SJCRH30 (cell line): Measurements from ENCODE around the gene MBOAT2. TPM values are rescaled to one million over a fixed set of nuclear protein-coding genes. Genes with fewer than 3 reads are reported as not detected.

Experiments
- DNase-seq, 2 experiments: peaks; one replicate each; pipeline ENCODE4 v3.0.0-alpha.2; 2015 to 2020
- H3K27ac ChIP-seq: fragments of 250-450 bp; sonication (Bioruptor Pico); 2 replicates; pipeline ENCODE4 v1.5.1; 2020; ENCODE audit warnings: mild to moderate bottlenecking, moderate library complexity
- H3K27me3 ChIP-seq: fragments of 250-450 bp; sonication (Bioruptor Pico); 2 replicates; pipeline ENCODE4 v1.5.1; 2020; ENCODE audit warnings: mild to moderate bottlenecking, moderate library complexity
- H3K36me3 ChIP-seq: fragments of 250-450 bp; sonication (Bioruptor Pico); 2 replicates; pipeline ENCODE4 v1.5.1; 2020; ENCODE audit warnings: mild to moderate bottlenecking, moderate library complexity
- H3K4me1 ChIP-seq: fragments of 250-450 bp; sonication (Bioruptor Pico); 2 replicates; pipeline ENCODE4 v1.5.1; 2020; ENCODE audit warnings: mild to moderate bottlenecking, moderate library complexity
- H3K4me3 ChIP-seq: fragments of 250-450 bp; sonication (Bioruptor Pico); 2 replicates; pipeline ENCODE4 v1.5.1; 2020; ENCODE audit warnings: mild to moderate bottlenecking, moderate library complexity
- H3K9me3 ChIP-seq: fragments of 250-450 bp; sonication (Bioruptor Pico); replicated peaks from 2 replicates; pipeline ENCODE4 v1.5.1; 2020; ENCODE audit warnings: mild to moderate bottlenecking, moderate library complexity
- total RNA-seq: library from RNA; depleted of rRNA; stranded (reverse); fragments of >200 nt; shearing (Covaris generic); gene quantifications from 2 replicates; pipeline ENCODE4 v1.2.3, GENCODE V29; 2014

MBOAT2 gene
- total RNA-seq, 1 experiment from 2014 or later: 36.0 TPM

DNA sequence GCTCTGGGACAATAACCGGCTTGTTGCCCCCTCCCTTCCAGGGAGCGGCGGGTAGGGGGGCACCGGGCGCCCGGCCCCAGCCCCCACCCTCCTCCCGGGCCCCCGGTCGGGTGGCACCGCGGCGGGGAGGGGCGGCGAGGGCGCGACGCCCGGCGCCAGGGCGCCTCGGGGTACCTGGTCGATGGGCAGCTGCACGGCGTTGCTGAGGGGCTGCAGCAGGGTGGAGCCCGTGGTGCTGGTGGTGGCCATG, 193 bp downstream of the MBOAT2 start:
- no peak for DNase-seq
- H3K9me3 ChIP-seq: peaks cover 5% of the 10 kb centered on the region
- no peaks in the 10 kb centered on the region for H3K27me3 ChIP-seq
- peaks cover 11% of the 10 kb centered on the region for H3K4me1 ChIP-seq
- H3K4me3 ChIP-seq: peak overlapping the region; percentile 75
- no peaks in the 10 kb centered on the region for H3K36me3 ChIP-seq
- H3K27ac ChIP-seq: no peak overlapping the region

DNA sequence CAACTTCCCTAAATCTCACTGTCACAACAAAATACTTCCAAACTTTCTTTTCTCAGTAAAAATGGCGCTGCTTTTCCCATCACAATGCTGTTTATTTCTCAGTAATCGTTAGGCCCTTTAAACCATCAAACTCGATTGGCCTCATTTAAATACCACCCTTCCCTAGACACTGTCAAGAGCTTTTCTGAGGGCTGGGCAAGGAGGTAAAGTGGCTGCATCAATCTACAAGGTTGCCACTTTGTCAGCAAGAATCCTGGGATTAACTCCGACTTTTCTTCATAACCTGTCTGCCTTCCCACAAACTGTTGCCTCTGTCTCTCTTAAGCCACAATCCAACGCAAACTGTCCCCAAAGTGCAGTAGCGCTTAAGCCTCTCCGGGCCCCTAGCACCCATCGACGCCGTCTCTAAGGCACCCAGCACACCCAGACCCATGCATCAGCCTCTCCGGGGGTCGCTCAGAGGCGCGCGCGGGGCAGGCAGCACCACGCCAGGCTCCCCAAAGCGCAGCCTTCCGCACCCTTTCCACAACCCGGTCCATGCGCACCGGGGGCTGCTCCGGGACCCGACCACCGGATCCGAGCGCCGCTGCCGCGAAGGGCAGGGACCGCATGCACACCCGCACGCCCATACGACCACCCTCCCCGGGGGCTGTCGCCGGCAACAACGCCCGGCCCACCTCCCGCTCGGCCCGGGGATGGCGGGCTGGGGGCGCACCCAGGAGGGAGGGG, 683 bp downstream of the MBOAT2 start:
- Histone ChIP-seq H3K27ac (no peak overlapping the region), H3K36me3 (no peaks in the 10 kb centered on the region)
- peak; percentile 19 to 46 for DNase-seq

GRCh38 chr2:9002313-9002636, 1.2 kb downstream of the MBOAT2 start:
- Histone ChIP-seq H3K4me1 (peaks cover 11% of the 10 kb centered on the region), H3K4me3 (peak overlapping the region; percentile 75), H3K36me3 (no peaks in the 10 kb centered on the region), H3K9me3 (peaks cover 5% of the 10 kb centered on the region), H3K27ac (no peak overlapping the region), H3K27me3 (no peaks in the 10 kb centered on the region)
- DNase-seq: no peak

More for the DNA sequence above, 683 bp downstream of the MBOAT2 start:
- Histone ChIP-seq H3K4me1 (peaks cover 11% of the 10 kb centered on the region), H3K27me3 (no peaks in the 10 kb centered on the region), H3K9me3 (peaks cover 5% of the 10 kb centered on the region), H3K4me3 (peak overlapping the region; percentile 75)

DNA sequence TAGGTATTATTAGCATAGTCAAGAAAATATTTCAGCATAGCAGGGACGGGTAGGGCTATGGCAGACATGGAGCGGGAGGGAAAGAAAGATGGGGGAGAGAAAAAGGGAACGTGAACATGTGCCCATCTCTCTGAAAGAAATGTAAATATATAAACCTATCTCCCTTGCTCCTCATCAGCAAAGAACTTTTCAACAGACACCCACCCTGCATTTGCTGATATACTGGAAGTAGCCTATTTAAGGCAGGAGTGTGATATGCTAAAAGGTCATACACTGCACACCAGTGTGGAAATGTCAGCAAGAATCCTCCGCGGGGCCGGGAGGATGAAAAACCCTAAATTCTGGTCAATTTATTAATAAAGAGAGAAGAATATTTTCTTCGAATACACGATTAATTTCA, 1.7 kb downstream of the MBOAT2 start:
- H3K4me1 ChIP-seq: peaks cover 11% of the 10 kb centered on the region
- no peak overlapping the region for H3K4me3 ChIP-seq
- no peaks in the 10 kb centered on the region for H3K27me3 ChIP-seq
- no peak for DNase-seq
- H3K36me3 ChIP-seq: no peaks in the 10 kb centered on the region
- peaks cover 5% of the 10 kb centered on the region for H3K9me3 ChIP-seq
- H3K27ac ChIP-seq: no peak overlapping the region

GRCh38 chr2:9001229-9001628, 2.3 kb downstream of the MBOAT2 start:
- no peaks in the 10 kb centered on the region for H3K27me3 ChIP-seq
- no peak overlapping the region for H3K27ac ChIP-seq
- H3K9me3 ChIP-seq: peaks cover 5% of the 10 kb centered on the region
- peaks cover 11% of the 10 kb centered on the region for H3K4me1 ChIP-seq
- no peak for DNase-seq
- H3K36me3 ChIP-seq: no peaks in the 10 kb centered on the region
- H3K4me3 ChIP-seq: no peak overlapping the region

DNA sequence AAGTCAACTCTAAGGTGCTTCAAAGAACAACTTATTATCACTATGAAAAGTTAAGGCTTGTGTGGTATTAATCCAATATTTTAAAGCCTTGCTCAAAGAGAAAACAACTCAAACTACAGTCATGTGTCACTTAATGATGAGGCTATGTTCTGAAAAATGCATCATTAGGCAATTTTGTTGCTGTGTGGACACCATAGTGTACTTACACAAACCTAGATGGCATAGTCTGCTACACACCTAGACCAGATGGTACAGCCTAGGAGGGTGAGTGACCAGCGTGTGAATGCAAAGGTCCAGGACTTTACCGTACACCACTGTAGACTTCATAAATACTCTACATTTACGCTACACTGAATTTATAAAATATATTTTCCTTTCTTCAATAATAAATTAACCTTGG, 3.0 kb downstream of the MBOAT2 start:
- no peak for DNase-seq
- Histone ChIP-seq H3K27ac (no peak overlapping the region), H3K27me3 (no peaks in the 10 kb centered on the region), H3K4me3 (no peak overlapping the region), H3K4me1 (peaks cover 11% of the 10 kb centered on the region), H3K9me3 (peaks cover 5% of the 10 kb centered on the region), H3K36me3 (no peaks in the 10 kb centered on the region)

GRCh38 chr2:8999797-9000196, 3.7 kb downstream of the MBOAT2 start:
- Histone ChIP-seq H3K27me3 (no peaks in the 10 kb centered on the region), H3K4me1 (peaks cover 9% of the 10 kb centered on the region), H3K36me3 (no peaks in the 10 kb centered on the region), H3K4me3 (no peak overlapping the region), H3K9me3 (peaks cover 3% of the 10 kb centered on the region), H3K27ac (no peak overlapping the region)
- DNase-seq: no peak

DNA sequence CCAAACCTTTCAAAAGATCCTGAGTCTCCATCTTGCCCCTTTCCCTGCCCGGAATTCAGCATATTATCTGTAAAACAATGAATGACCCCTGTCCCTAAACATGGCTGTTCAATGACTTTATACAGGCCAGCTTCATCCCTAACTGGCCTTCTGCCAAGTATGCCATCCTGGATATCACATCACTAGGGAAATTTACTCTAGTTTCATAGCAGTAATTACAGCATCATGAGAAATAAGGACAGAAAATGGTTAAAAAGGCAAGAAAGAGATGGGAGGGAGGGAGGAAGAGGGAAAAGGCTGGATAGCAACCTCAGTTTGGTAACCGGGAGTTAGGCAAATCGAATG, 4.4 kb downstream of the MBOAT2 start:
- no peaks in the 10 kb centered on the region for H3K9me3 ChIP-seq
- peaks cover 5% of the 10 kb centered on the region for H3K4me1 ChIP-seq
- no peaks in the 10 kb centered on the region for H3K27me3 ChIP-seq
- no peaks in the 10 kb centered on the region for H3K36me3 ChIP-seq
- peak in 1 of 2 experiments; percentile 41 for DNase-seq
- H3K27ac ChIP-seq: no peak overlapping the region
- H3K4me3 ChIP-seq: no peak overlapping the region

GRCh38 chr2:8998418-8999101, 4.9 kb downstream of the MBOAT2 start:
- Histone ChIP-seq H3K27ac (no peak overlapping the region), H3K36me3 (no peaks in the 10 kb centered on the region)

DNA sequence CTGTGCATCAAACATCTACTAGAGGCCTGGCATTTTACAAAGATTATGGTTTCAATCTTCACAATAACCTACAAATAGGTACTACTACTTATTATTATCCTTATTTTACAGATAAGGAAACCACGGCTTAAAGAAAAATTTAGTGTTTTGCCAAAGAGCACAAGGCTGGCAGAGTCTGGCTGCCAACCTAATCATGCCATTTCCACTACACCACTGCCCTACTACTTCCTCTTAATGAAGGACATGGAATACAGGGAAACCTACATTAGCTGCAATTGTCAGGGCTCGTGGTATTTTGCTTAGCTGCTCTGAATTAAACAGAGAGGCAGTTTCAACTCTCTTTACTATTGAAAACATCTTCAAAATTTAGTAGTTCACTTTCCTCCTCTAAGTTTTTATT, 5.9 kb downstream of the MBOAT2 start:
- Histone ChIP-seq H3K27ac (no peak overlapping the region), H3K9me3 (no peaks in the 10 kb centered on the region), H3K36me3 (no peaks in the 10 kb centered on the region), H3K4me1 (peaks cover 5% of the 10 kb centered on the region), H3K27me3 (no peaks in the 10 kb centered on the region), H3K4me3 (no peak overlapping the region)
- DNase-seq: no peak

More at GRCh38 chr2:8998418-8999101, 4.9 kb downstream of the MBOAT2 start:
- no peaks in the 10 kb centered on the region for H3K9me3 ChIP-seq
- no peaks in the 10 kb centered on the region for H3K27me3 ChIP-seq
- H3K4me1 ChIP-seq: peaks cover 5% of the 10 kb centered on the region
- H3K4me3 ChIP-seq: no peak overlapping the region
- no peak for DNase-seq

GRCh38 chr2:8997108-8997507, 6.4 kb downstream of the MBOAT2 start:
- Histone ChIP-seq H3K4me1 (peaks cover 3% of the 10 kb centered on the region), H3K27me3 (no peaks in the 10 kb centered on the region), H3K4me3 (no peak overlapping the region), H3K36me3 (no peaks in the 10 kb centered on the region), H3K27ac (no peak overlapping the region), H3K9me3 (no peaks in the 10 kb centered on the region)
- DNase-seq: no peak

DNA sequence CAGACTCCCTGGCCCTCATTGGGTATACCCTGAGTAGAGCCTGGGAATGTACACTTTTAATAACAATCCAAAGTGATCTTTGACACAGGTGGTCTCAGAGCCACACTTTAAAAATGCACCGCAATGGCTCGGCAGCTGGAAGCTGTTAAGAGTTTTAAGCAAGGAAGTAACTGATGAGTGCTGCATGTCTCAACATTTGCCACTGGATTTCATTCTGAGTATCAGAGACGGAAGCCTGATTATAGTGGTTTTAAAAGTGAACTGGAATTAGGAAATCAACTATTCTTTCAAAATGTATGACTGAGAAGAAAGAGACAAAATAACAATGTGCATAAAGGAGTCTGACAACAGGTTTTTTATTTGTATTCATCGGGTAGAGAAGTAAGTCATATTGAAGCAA, 7.5 kb downstream of the MBOAT2 start:
- no peak overlapping the region for H3K27ac ChIP-seq

GRCh38 chr2:8994386-8994785, 9.1 kb downstream of the MBOAT2 start:
- H3K4me3 ChIP-seq: no peak overlapping the region
- no peaks in the 10 kb centered on the region for H3K9me3 ChIP-seq
- H3K27me3 ChIP-seq: no peaks in the 10 kb centered on the region
- H3K4me1 ChIP-seq: no peaks in the 10 kb centered on the region
- H3K27ac ChIP-seq: no peak overlapping the region
- H3K36me3 ChIP-seq: no peaks in the 10 kb centered on the region
- no peak for DNase-seq

More for the DNA sequence above, 7.5 kb downstream of the MBOAT2 start:
- H3K9me3 ChIP-seq: no peaks in the 10 kb centered on the region
- H3K4me1 ChIP-seq: no peaks in the 10 kb centered on the region
- H3K4me3 ChIP-seq: no peak overlapping the region
- no peaks in the 10 kb centered on the region for H3K36me3 ChIP-seq
- no peak for DNase-seq
- no peaks in the 10 kb centered on the region for H3K27me3 ChIP-seq

- Histone ChIP-seq H3K27ac (no peak overlapping the region), H3K4me1 (no peaks in the 10 kb centered on the region), H3K36me3 (no peaks in the 10 kb centered on the region), H3K9me3 (no peaks in the 10 kb centered on the region), H3K4me3 (no peak overlapping the region), H3K27me3 (no peaks in the 10 kb centered on the region)
- DNase-seq: no peak
Measured at GRCh38 chr2:8993902-8994278, 9.6 kb downstream of the MBOAT2 start.

DNA sequence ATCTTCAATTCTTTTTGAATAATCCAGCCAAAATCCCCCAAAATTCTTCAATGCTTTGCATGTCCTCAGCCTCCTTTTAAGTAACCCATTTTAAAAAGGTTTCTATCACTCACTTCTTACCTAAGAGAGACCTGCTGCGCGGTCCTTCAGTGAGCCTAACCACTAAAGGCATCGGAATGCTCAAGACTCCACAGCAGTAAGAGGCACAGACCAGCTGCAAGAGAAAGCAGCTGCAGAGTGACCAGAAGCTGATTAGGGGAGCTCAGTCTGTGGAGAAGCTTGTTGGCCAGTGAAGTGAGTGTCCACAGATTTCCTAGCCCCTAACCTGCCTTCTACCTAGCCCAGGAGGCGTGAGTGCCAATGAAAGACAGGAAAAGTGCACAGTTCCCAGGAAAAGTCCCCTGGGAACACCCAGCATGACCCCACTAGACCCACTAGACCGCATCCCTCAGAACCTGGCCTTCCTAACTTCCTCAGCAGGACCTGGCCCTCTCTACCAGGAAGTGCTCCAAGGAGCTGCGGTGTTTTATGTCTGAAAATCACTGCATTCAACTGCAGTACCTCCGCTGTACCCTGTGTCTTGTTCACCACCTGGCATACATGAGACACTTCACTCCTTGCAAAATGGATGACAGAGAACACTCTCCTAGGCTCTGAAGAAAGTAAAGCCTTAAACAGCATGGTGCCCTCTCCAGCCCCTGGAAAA, 10.1 kb downstream of the MBOAT2 start:
- H3K36me3 ChIP-seq: no peaks in the 10 kb centered on the region
- peak; percentile 26 to 56 for DNase-seq
- H3K27ac ChIP-seq: no peak overlapping the region
- no peaks in the 10 kb centered on the region for H3K27me3 ChIP-seq
- H3K4me1 ChIP-seq: no peaks in the 10 kb centered on the region
- H3K9me3 ChIP-seq: no peaks in the 10 kb centered on the region
- H3K4me3 ChIP-seq: no peak overlapping the region

- Histone ChIP-seq H3K36me3 (no peaks in the 10 kb centered on the region), H3K4me1 (no peaks in the 10 kb centered on the region), H3K27ac (no peak overlapping the region), H3K4me3 (no peak overlapping the region), H3K9me3 (no peaks in the 10 kb centered on the region), H3K27me3 (no peaks in the 10 kb centered on the region)
- no peak for DNase-seq
Measured at GRCh38 chr2:8992643-8993042, 10.8 kb downstream of the MBOAT2 start.
